HAP-1 (cell line): ENCODE data around the gene IQSEC2.

Experiments used
- DNase-seq, 2 experiments: peaks; one replicate each; pipeline ENCODE4 v3.0.0-alpha.2; 2016 to 2020; ENCODE audit warnings: low spot score in 2 of 2
- H3K27me3 ChIP-seq: fragments of 250-450 bp; sonication (Bioruptor Pico); 2 replicates; pipeline ENCODE4 v1.5.1; 2020; ENCODE audit warnings: low read depth, mild to moderate bottlenecking, moderate library complexity
- H3K36me3 ChIP-seq: fragments of 250-450 bp; sonication (Bioruptor Pico); replicated peaks from 2 replicates; pipeline ENCODE4 v1.5.1; 2020; ENCODE audit warnings: mild to moderate bottlenecking
- H3K4me1 ChIP-seq: fragments of 250-450 bp; sonication (Bioruptor Pico); 2 replicates; pipeline ENCODE4 v1.5.1; 2020; ENCODE audit warnings: mild to moderate bottlenecking
- H3K4me3 ChIP-seq: fragments of 250-450 bp; sonication (Bioruptor Pico); 2 replicates; pipeline ENCODE4 v1.5.1; 2020; ENCODE audit warnings: mild to moderate bottlenecking, moderate library complexity
- H3K9me3 ChIP-seq: fragments of 250-450 bp; sonication (Bioruptor Pico); 2 replicates; pipeline ENCODE4 v1.5.1; 2020; ENCODE audit warnings: mild to moderate bottlenecking, moderate library complexity
- in situ Hi-C: fragments of 300-500 bp; cut with MboI; formaldehyde crosslinking; loops from 3 replicates; pipeline ENCODE4 v1.14.3; 2020; ENCODE audit warnings: low sequenced_read_pairs, inconsistent platforms, mixed read lengths

IQSEC2 gene

GRCh38 chrX:53288189-53288588 lies 6.8 kb upstream of the IQSEC2 start:
- Histone ChIP-seq H3K36me3 (no peaks in the 10 kb centered on the region), H3K4me3 (no peak overlapping the region), H3K9me3 (no peaks in the 10 kb centered on the region), H3K27me3 (no peaks in the 10 kb centered on the region), H3K4me1 (no peaks in the 10 kb centered on the region)
- DNase-seq = peak in 1 of 2 experiments; percentile 65
- in situ Hi-C loops = no loop called here

GRCh38 chrX:53287493-53288138 lies 6.2 kb upstream of the IQSEC2 start:
- Histone ChIP-seq H3K36me3 (no peaks in the 10 kb centered on the region), H3K27me3 (no peaks in the 10 kb centered on the region), H3K4me1 (no peaks in the 10 kb centered on the region), H3K9me3 (no peaks in the 10 kb centered on the region), H3K4me3 (no peak overlapping the region)
- DNase-seq = no peak
- in situ Hi-C loops = no loop called here

GRCh38 chrX:53286171-53286570 lies 4.8 kb upstream of the IQSEC2 start:
- Histone ChIP-seq H3K27me3 (no peaks in the 10 kb centered on the region), H3K36me3 (no peaks in the 10 kb centered on the region), H3K4me1 (peaks cover 3% of the 10 kb centered on the region), H3K9me3 (no peaks in the 10 kb centered on the region), H3K4me3 (no peak overlapping the region)
- DNase-seq = no peak
- in situ Hi-C loops = no loop called here

- in situ Hi-C loops = no loop called here
- Histone ChIP-seq H3K36me3 (no peaks in the 10 kb centered on the region), H3K27me3 (no peaks in the 10 kb centered on the region), H3K4me1 (peaks cover 7% of the 10 kb centered on the region), H3K9me3 (no peaks in the 10 kb centered on the region), H3K4me3 (no peak overlapping the region)
- no peak for DNase-seq
These were observed 4.2 kb upstream of the IQSEC2 start for GRCh38 chrX:53285591-53285990.

GRCh38 chrX:53284684-53285447 lies 3.5 kb upstream of the IQSEC2 start:
- Histone ChIP-seq H3K4me3 (no peak overlapping the region), H3K9me3 (no peaks in the 10 kb centered on the region), H3K36me3 (no peaks in the 10 kb centered on the region), H3K27me3 (no peaks in the 10 kb centered on the region), H3K4me1 (peaks cover 7% of the 10 kb centered on the region)
- DNase-seq = peak; percentile 39 to 81
- in situ Hi-C loops = no loop called here

- DNase-seq = no peak
- Histone ChIP-seq H3K4me1 (peaks cover 7% of the 10 kb centered on the region), H3K4me3 (no peak overlapping the region), H3K27me3 (no peaks in the 10 kb centered on the region), H3K36me3 (no peaks in the 10 kb centered on the region), H3K9me3 (no peaks in the 10 kb centered on the region)
- in situ Hi-C loops = no loop called here
These were observed 2.2 kb upstream of the IQSEC2 start for GRCh38 chrX:53283567-53283966.

GRCh38 chrX:53283099-53283498 lies 1.7 kb upstream of the IQSEC2 start:
- Histone ChIP-seq H3K36me3 (no peaks in the 10 kb centered on the region), H3K4me3 (no peak overlapping the region), H3K4me1 (peaks cover 7% of the 10 kb centered on the region), H3K9me3 (no peaks in the 10 kb centered on the region), H3K27me3 (no peaks in the 10 kb centered on the region)
- DNase-seq = no peak
- in situ Hi-C loops = no loop called here

- in situ Hi-C loops = no loop called here
These were observed 745 bp upstream of the IQSEC2 start for GRCh38 chrX:53281963-53282695.

GRCh38 chrX:53280331-53281320 lies 758 bp downstream of the IQSEC2 start:
- in situ Hi-C loops = no loop called here
- DNase-seq = no peak
- H3K4me3 ChIP-seq = peak overlapping the region; percentile 28

More at GRCh38 chrX:53281963-53282695, 745 bp upstream of the IQSEC2 start:
- DNase-seq = no peak
- Histone ChIP-seq H3K27me3 (no peaks in the 10 kb centered on the region), H3K9me3 (no peaks in the 10 kb centered on the region), H3K36me3 (no peaks in the 10 kb centered on the region), H3K4me3 (no peak overlapping the region), H3K4me1 (peaks cover 7% of the 10 kb centered on the region)

GRCh38 chrX:53279296-53280237 lies 1.8 kb downstream of the IQSEC2 start:
- no peaks in the 10 kb centered on the region for H3K36me3 ChIP-seq
- peaks cover 7% of the 10 kb centered on the region for H3K4me1 ChIP-seq
- in situ Hi-C loops = no loop called here
- peak in 1 of 2 experiments; percentile 42 for DNase-seq
- H3K9me3 ChIP-seq = no peaks in the 10 kb centered on the region
- no peak overlapping the region for H3K4me3 ChIP-seq
- no peaks in the 10 kb centered on the region for H3K27me3 ChIP-seq

More at GRCh38 chrX:53280331-53281320, 758 bp downstream of the IQSEC2 start:
- Histone ChIP-seq H3K9me3 (no peaks in the 10 kb centered on the region), H3K4me1 (peaks cover 7% of the 10 kb centered on the region), H3K27me3 (no peaks in the 10 kb centered on the region), H3K36me3 (no peaks in the 10 kb centered on the region)

GRCh38 chrX:53272808-53273337 lies 8.5 kb downstream of the IQSEC2 start:
- Histone ChIP-seq H3K36me3 (no peaks in the 10 kb centered on the region), H3K4me3 (no peak overlapping the region), H3K9me3 (no peaks in the 10 kb centered on the region), H3K27me3 (no peaks in the 10 kb centered on the region), H3K4me1 (no peaks in the 10 kb centered on the region)
- no peak for DNase-seq
- in situ Hi-C loops = no loop called here

- in situ Hi-C loops = no loop called here
- no peaks in the 10 kb centered on the region for H3K36me3 ChIP-seq
- H3K4me1 ChIP-seq = no peaks in the 10 kb centered on the region
- DNase-seq = no peak
- no peaks in the 10 kb centered on the region; the same call in 1 of the 2 replicates for H3K27me3 ChIP-seq
- no peak overlapping the region for H3K4me3 ChIP-seq
- no peaks in the 10 kb centered on the region for H3K9me3 ChIP-seq
These were observed 11.8 kb downstream of the IQSEC2 start for GRCh38 chrX:53269536-53270107.
